HG03097 (cell line): ENCODE measurements around the gene CLCN1.
A peak's percentile ranks its signal among the peaks of the same experiment; 100 is the strongest.
"Not testable (repeated sequence)": the region's sequence is repeated elsewhere in the genome, so short reads cannot be mapped to it uniquely, and the experiment has no call there.

Source experiments
- ATAC-seq: cut with Tn5 transposase; IDR thresholded peaks from one replicate; pipeline ENCODE4 v1.9.1; 2021; ENCODE audit not compliant: unreplicated experiment, low FRiP score

Gene CLCN1

DNA sequence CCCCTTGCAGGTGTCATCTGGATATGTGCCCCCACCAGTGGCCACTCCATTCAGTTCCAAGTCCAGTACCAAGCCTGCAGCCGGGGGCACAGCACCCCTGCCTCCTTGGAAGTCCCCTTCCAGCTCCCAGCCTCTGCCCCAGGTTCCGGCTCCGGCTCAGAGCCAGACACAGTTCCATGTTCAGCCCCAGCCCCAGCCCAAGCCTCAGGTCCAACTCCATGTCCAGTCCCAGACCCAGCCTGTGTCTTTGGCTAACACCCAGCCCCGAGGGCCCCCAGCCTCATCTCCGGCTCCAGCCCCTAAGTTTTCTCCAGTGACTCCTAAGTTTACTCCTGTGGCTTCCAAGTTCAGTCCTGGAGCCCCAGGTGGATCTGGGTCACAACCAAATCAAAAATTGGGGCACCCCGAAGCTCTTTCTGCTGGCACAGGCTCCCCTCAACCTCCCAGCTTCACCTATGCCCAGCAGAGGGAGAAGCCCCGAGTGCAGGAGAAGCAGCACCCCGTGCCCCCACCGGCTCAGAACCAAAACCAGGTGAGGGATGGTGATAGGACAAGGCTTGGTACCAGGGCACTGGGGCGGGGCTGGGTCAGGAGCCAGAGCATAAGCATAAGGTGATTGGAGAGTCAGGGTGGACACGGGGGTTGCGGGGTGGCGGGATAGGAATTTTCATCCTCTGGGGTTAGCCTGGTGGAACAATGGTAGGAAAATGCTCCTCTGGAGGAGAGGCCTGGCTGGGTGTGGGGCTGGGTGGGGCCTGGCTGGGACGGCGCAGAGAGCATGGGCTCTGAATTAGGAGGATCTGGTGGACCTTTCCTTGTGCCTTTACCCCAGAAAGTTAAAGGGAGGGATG is 67.1 kb downstream of the CLCN1 start:
- ATAC-seq = no peak

DNA sequence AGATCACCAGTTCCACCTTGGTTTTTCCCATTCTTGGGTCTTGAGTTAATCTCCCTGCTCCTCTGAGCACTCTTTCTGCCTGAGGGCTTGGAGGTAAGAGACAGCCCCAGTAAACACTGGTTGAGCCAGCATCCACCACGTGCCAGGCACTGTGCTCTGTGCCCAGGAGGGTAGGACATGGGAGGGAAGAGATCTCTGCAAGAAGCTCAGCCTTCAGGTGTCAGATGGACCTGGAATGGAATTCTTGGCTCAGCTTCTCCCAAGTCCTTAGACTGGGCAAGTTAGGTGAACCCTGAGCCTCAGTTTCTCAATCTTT is 67.7 kb downstream of the CLCN1 start:
- no peak for ATAC-seq

DNA sequence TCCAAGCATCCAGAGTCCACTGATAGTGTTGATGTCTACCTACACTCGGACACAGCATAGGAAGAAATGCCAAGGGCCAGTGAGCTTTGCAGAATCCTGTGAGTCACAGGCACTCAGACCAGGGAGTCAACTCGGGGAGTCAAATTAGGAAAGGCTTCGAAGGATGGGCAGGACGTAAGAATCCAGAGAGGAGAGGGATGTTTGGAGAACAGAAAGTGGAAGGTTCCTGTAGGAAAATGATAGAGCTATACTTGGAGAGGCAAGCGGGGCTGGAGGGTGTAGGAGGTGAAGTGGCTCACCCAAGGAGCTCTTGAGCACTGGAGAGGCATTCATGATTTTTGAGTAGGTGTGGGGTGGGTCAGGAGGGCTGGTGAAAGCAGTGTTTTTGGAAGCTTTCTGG is 68.2 kb downstream of the CLCN1 start:
- no peak for ATAC-seq

DNA sequence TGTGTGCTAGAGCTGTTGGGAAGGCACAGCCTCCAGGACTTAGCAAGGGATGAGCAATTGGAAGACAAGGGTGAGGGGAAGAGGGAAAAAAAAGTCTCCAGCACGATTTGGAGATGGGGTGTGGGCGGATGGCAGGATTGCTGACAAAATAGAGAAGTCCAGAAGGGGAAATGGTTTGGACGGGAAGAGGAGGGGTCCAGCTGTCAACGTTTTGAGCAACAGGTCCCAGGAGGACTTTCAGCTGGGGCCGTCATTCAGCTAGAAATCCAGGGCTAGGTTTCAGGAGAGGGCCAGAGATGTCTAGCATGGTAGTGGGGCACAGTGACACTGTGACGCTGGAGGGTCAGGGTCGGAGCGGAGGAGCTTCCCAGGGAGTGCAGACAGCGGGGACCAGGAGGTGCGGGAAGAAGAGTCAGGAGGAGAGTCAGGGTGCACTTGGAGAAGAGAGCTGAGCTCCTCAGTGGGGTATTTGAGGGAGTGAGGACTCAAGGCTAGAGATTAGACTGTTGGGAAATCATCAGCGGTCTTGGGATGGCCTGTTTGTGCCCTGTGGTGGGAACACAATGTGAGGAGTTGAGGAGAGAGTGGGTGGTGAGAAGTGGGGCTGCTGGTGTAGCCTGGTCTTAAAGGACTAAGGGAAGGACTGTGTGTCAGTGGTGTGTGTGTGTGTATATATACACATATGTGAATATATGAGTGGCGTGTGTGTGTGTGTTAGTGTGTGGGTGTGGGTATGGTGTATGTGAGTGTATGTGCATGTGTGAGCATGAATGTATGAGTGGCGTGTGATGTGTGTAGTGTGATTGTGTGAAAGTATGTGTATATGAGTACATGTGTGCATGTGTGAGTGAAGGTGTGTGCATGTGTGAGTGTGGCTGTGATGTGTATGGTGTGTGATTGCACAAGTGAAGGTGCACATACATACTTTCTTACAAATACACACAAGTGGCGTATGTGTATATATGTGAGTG is 69.0 kb downstream of the CLCN1 start:
- no peak for ATAC-seq

DNA sequence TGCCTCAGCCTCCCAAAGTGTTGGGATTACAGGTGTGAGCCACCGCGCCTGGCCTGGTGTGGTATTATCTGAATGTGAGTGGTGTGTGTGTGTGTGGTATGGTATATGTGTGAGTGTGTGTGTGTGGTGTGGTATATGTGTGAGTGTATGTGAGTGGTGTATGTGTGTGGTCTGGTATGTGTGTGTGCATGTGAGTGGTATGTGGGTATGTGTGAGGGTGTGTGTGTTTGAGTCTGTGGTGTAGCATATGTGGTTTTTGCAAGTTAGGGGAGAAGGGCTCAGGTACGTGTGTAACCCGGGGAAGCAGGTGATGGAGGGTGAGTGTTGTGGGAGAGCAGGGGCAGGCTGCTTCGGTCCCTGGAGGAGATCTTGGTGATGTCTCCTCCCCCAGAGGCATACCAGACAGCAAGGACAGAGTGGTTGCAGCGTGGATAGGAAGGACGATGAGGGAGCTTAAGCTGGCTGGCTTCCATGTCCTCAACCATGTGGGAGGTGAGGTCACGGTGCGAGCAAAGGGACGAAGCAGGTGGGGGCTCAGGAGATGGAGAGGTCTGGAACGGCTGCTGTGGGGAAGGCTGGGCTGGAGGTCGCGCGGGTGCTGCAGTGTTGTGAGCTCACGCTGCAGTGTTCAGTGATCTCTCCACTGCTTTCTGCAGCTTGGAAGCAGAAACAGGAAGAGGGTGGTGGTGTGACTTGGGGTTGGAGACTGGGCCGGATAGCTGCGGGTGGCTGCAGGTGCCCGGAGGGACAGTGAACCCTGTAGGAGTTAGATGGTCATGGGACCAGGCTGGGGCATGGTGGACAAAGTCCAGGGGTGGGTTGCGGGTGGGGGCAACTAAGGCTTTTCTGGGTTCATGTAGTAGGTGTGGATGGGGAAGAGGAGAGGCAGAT is 70.2 kb downstream of the CLCN1 start:
- ATAC-seq = peak; percentile 48

DNA sequence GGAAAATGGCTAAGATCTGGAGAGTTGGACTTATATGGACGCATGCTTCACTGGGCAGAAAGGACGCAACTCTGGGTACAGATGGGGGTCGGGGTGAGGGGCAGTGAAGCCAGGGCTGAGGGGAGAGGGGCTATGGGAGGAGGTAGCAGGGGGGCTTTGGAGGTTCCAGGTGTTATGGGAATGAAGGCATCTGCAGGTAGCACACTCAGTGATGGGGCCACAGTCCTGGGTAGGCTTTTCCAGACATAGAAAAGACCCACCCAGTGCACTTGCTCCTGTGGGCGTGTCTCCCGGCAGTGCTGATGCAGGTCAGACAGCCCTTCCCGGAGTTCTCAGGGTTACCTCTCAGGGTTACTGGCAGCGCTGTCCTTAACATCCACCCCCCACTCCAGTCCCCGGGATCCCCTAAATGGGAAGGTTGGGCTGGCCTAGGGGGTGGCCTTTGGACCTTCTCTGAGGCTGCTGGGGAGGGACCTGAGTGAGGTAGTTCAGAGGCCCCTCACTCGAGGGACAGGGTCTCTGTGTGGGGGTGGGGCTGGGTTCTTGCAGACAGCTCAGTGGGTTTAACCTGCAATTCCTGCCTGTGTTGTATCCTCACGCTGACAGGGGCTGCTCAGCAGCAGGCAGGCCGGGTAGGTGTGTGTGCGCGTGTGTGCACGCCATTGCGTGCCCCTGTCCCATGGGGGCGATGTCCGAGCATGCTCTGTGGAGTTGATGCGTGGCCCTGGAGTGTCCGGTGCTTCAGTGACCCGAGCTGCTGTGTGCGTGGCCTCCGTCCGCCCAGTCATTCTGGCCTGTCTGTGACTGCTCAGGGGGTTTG is 71.5 kb downstream of the CLCN1 start:
- no peak for ATAC-seq

DNA sequence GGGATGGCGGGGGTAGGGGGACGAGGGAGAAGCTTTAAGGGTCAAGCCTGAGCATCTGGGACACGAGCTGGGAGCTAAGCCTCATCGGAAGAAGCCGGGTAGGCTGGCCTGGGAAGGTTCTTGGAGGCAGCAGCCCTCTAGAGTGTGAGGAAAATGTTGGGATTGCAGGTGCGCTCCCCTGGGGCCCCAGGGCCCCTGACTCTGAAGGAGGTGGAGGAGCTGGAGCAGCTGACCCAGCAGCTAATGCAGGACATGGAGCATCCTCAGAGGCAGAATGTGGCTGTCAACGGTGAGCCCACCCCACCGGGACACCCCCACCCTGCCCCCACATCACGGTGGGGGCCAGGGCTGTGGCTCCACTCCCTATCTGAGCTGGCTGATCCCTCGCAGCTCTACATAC is 72.1 kb downstream of the CLCN1 start:
- ATAC-seq = no peak

DNA sequence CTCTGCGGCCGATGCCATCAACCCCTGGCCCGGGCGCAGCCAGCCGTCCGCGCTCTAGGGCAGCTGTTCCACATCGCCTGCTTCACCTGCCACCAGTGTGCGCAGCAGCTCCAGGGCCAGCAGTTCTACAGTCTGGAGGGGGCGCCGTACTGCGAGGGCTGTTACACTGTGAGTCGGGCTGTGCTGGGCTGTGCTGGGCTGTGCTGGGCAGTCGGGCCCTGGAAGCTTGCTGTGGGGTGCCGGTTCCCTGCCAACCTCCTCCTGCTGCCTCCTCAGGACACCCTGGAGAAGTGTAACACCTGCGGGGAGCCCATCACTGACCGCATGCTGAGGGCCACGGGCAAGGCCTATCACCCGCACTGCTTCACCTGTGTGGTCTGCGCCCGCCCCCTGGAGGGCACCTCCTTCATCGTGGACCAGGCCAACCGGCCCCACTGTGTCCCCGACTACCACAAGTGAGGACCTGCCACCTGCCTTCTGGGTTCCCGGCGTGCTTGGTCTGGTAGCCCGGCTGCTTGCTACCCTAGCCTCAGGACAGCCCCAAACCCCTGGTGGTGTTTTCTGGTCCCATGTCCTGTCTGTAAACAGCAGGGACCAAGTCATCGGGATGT is 72.7 kb downstream of the CLCN1 start:
- ATAC-seq = no peak

DNA sequence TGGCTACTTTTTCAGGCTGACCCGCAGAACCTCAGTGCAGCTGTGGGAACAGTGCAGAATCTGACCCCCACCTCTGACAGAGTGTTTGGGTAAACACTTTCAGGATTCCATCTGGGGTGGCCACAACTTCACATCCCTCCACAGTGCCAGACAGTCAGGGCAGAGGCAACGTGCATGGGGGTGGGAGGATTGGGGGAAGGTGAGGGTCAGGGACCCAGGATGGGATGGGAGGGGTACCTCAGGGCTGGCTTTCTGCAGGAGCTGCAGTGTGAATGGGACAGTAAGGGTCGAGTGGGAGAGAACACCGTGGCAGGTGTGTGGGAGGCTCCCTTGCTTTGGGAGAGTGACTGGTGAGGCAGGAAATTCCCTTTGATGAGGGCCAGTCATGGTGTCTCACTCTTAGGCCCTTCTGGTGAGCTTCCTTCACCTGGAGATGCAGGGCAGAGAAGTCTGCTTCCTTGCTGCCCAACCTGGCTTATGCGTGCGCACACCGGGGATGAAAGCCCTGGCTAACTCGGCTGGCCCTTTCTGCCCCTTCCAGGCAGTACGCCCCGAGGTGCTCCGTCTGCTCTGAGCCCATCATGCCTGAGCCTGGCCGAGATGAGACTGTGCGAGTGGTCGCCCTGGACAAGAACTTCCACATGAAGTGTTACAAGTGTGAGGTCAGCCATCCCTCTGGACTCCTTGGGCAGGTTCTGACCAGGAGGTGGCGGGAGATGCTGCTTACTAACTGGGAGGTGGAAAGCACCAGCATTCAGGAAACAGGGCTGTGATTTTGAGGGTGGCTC is 73.6 kb downstream of the CLCN1 start:
- ATAC-seq = no peak

DNA sequence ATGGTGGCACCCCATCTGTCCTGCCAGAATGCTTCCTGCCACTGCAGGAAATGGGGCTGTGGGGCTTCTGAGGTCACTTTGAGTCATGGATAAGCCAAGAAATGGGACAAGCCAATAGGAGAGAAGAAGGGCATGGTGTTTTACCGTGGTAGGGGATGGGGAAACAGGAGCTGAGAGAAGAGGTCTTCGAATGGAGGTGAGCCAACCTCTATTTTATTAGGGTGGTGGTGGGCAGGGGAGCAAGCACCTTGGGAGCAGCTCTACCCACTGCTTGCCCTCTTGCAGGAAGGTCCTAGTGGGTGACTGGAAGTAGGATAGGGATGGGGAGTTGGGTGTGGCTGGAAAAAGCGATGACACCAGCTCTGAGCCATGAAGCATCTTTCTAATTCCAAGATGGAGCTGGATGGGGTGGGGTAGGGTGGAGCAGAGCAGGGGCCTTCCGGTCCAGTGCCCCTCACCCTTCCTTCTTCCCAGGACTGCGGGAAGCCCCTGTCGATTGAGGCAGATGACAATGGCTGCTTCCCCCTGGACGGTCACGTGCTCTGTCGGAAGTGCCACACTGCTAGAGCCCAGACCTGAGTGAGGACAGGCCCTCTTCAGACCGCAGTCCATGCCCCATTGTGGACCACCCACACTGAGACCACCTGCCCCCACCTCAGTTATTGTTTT is 74.3 kb downstream of the CLCN1 start:
- ATAC-seq = no peak

DNA sequence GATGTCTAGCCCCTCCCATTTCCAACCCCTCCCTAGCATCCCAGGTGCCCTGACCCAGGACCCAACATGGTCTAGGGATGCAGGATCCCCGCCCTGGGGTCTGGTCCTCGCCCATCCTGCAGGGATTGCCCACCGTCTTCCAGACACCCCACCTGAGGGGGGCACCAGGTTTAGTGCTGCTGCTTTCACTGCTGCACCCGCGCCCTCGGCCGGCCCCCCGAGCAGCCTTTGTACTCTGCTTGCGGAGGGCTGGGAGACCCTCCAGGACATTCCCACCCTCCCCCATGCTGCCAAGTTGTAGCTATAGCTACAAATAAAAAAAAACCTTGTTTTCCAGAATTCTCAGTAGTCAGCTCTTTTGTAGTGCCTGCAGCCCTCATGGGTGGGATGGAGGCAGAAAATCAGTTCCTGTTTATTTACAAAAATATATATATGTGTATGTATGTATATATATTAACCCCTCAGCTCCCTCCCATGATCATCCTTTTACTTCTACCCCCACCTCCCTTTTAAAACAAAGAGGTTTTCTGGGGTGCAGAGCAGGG is 74.9 kb downstream of the CLCN1 start:
- ATAC-seq = no peak

DNA sequence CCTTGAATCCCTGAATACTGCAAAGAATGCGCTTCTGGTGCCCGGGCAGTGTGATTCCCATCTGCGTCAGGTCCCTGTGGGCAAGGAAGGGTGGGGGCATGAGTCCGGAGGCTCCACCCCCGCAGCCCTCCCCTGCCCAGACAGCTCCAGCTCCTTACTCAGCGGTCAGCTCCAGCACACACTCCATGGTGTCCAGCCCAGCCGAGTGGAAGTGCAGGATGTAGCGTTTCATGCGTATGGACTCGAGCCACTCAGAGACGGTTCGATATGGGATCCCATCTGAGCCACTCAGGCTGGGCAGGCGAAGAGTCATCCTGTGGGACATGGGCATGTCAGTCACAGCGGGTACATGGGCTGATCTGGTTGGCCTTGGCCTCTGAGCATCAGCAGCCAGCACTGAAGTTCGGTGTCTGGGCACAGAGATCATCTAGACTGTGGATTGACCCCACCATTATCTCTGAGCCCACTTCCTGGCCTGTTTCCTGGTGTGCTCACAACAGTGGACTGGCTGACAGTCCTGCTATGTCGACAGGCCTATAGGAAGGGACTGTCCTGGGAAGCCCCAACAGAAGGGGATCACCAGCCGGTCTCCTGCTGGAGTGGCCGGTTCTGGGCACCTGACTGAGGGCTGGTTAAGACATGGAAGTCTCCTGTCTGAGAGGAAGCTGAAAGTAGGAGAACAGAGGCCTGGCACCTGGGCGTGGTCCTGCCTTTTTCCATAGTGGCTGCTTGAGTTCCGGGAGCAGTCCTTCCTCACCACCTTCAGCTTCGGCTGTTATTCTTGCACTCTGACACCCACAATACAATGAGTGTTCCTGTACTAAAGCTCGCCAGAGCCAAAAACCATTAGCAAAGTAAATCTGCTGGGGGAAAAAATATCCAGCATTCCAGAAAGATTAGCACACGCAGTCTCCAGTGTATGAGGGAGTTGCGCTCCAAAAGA is 75.8 kb downstream of the CLCN1 start:
- ATAC-seq = no peak

DNA sequence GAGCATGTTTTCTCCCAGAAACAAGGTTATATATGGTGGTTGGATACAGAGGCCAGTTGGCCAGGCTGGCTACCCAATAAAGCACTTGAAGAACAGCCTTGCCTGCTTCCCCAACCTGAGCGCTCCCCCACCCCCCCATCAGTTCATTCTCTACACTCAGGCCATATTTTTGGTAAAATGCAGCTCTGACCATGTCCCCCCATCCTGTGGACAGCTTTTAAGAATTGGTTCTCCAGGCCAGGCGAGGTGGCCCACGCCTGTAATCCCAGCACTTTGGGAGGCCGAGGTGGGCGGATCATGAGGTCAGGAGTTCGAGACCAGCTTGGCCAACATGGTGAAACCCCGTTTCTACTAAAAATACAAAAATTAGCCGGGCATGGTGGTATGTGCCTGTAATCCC is 76.5 kb downstream of the CLCN1 start:
- ATAC-seq = not testable (repeated sequence)

DNA sequence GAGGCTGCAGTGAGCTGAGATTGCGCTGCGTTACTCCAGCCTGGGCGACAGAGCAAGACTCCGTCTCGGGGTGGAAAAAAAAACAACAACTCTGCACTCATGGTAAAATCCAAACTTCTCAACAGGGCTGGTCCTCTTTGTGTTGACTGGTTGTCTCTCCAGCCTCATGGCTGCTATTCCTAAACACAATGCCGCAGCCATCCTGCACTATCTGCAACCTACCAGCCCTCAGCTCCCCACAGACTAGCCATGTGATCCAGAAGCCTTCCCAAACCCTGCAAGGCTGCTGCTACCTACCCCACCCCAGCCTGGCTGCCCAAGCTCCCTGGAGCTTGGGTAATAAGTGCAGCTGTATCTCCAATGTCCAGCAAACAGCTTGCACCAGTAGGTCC is 77.0 kb downstream of the CLCN1 start:
- ATAC-seq = no peak

DNA sequence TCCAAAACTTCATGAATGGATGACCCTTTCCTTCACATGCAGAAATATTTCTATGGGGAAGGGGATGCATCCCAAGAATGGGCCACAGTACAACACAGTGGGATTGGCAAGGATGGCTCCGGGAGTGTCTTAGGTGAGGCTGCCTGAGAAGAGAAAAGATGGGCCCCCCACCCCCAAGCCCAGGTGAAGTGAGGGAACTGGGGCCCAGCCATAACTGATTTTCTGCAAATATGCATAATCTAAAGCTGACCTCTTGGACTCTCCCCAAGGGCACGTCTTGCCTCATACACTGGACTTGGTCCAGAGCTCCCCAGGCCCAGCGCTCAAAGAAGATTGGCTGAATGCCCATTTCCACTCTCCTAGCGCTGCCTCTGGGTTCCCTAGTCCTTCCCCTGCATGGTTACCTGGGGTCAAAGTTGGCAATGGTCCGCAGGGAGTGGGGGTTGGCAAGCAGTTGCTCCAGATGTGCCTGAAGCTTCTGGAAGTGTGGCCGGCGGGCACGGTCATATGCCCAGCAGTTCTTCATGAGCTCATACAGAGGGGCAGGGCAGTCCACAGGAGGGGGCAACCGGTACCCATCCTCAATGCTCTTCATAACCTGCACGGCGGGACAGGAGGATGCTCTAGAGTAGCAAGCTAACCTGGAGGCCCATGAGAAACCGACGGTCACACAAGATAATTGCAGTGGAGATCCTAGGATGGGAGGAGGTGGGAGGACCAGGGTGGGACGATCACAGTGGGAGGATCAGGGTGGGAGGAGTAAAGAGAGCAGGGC is 77.5 kb downstream of the CLCN1 start:
- ATAC-seq = no peak

DNA sequence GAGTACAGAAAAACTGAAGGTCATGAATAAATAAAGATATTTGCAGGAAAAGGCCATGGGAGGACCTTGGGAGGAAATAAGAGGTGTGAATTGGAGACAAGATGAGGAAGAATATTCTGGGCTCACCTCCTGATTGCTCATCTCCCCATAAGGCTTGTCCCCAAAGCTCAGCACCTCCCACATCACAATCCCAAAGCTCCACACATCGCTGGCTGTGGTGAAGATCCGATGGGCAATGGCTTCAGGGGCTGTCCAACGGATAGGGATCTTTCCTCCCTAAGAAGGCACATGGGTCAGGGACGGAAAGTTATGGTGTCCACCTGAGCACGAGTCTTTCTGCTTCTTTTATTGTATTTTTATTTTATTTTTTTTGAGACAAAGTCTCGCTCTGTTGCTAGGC is 78.2 kb downstream of the CLCN1 start:
- ATAC-seq = no peak
